ENCODE measurements around the gene RPL31. TPM values are rescaled to one million over a fixed set of nuclear protein-coding genes. Genes with fewer than 3 reads are reported as not detected.

The RPL31 gene
- total RNA-seq, result 1,065 TPM
- long read RNA-seq, transcript RPL31-208 (4 exons, 825 nt), result minor isoform, 71 of 247 reads
- long read RNA-seq, transcript RPL31-201 (5 exons, 1,865 nt), result major isoform, 156 of 247 reads
- long read RNA-seq, partial matches to known transcripts, result 5 of 247 reads
- long read RNA-seq, other reads (novel, unspliced or antisense), result 8 of 247 reads

GRCh38 chr2:101001691-101002561 is at the start of gene RPL31:
Gene RPL31, plus strand, starts transcription at chr2:101002289. Its CDS starts 413 bp downstream, at chr2:101002702.
- peak within 1 kb of the TSS; percentile 91 for H3K27ac ChIP-seq
- intact Hi-C loops (cut with DNase I), result no loop called here
- H3K27me3 ChIP-seq (ENCODE audit: low read depth), result no peaks in the 10 kb centered on the region
- H3K36me3 ChIP-seq, result peaks cover 38% of the 10 kb centered on the region
- H3K4me3 ChIP-seq, result peak within 1 kb of the TSS; percentile 99
- peak; percentile 98 for DNase-seq
- TF ChIP-seq, protein P1, sequence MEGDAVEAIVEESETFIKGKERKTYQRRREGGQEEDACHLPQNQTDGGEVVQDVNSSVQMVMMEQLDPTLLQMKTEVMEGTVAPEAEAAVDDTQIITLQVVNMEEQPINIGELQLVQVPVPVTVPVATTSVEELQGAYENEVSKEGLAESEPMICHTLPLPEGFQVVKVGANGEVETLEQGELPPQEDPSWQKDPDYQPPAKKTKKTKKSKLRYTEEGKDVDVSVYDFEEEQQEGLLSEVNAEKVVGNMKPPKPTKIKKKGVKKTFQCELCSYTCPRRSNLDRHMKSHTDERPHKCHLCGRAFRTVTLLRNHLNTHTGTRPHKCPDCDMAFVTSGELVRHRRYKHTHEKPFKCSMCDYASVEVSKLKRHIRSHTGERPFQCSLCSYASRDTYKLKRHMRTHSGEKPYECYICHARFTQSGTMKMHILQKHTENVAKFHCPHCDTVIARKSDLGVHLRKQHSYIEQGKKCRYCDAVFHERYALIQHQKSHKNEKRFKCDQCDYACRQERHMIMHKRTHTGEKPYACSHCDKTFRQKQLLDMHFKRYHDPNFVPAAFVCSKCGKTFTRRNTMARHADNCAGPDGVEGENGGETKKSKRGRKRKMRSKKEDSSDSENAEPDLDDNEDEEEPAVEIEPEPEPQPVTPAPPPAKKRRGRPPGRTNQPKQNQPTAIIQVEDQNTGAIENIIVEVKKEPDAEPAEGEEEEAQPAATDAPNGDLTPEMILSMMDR (IDR thresholded peaks at IDR 0.05), result no peak
- peaks cover 22% of the 10 kb centered on the region for H3K4me1 ChIP-seq
- peak; percentile 98 to 99 for ATAC-seq
- no peaks in the 10 kb centered on the region for H3K9me3 ChIP-seq

DNA sequence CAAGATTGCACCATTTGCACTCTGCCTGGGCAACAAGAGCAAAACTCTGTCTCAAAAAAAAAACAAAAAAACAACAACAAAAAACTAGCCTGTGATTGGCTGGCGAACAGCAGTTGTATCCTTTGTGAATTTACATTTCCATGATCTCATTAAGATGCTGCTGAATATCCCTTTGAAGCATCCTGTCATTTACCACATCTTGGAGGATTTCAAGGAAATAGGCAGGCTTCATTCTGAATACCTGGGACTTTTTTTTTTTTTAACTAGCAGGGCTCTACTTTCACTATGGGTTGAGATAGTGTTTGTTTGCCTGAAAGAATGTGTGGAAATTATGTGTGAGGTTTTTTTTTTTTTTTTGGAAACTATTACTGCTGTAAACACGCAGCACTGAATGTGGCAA is 49.6 kb upstream of the RPL31 start:
- Histone ChIP-seq H3K27me3 (ENCODE audit: low read depth) (no peaks in the 10 kb centered on the region), H3K9me3 (no peaks in the 10 kb centered on the region), H3K36me3 (no peaks in the 10 kb centered on the region), H3K4me3 (no peak overlapping the region), H3K4me1 (no peaks in the 10 kb centered on the region), H3K27ac (no peak overlapping the region)
- no peak for DNase-seq
- TF ChIP-seq, protein P1 (IDR thresholded peaks at IDR 0.05), result no peak
- intact Hi-C loops (cut with DNase I), result no loop called here
- no peak for ATAC-seq

GRCh38 chr2:100953406-100954043 is 48.6 kb upstream of the RPL31 start:
- H3K27me3 ChIP-seq (ENCODE audit: low read depth), result no peaks in the 10 kb centered on the region
- DNase-seq (no peak), ATAC-seq (no peak)
- H3K9me3 ChIP-seq, result no peaks in the 10 kb centered on the region
- no peak overlapping the region for H3K27ac ChIP-seq
- no peak overlapping the region for H3K4me3 ChIP-seq
- TF ChIP-seq, protein P1 (IDR thresholded peaks at IDR 0.05), result no peak
- intact Hi-C loops (cut with DNase I), result no loop called here
- no peaks in the 10 kb centered on the region for H3K36me3 ChIP-seq
- peaks cover 6% of the 10 kb centered on the region for H3K4me1 ChIP-seq

- no peaks in the 10 kb centered on the region for H3K27me3 ChIP-seq (ENCODE audit: low read depth)
- no peak for ATAC-seq
- intact Hi-C loops (cut with DNase I), result no loop called here
- H3K9me3 ChIP-seq, result no peaks in the 10 kb centered on the region
- peaks cover 7% of the 10 kb centered on the region for H3K4me1 ChIP-seq
- no peaks in the 10 kb centered on the region for H3K36me3 ChIP-seq
- TF ChIP-seq, protein P1 (IDR thresholded peaks at IDR 0.05), result no peak
- no peak for DNase-seq
- H3K27ac ChIP-seq, result no peak overlapping the region
- H3K4me3 ChIP-seq, result no peak overlapping the region
Measured at GRCh38 chr2:100954044-100954420, 48.1 kb upstream of the RPL31 start.

DNA sequence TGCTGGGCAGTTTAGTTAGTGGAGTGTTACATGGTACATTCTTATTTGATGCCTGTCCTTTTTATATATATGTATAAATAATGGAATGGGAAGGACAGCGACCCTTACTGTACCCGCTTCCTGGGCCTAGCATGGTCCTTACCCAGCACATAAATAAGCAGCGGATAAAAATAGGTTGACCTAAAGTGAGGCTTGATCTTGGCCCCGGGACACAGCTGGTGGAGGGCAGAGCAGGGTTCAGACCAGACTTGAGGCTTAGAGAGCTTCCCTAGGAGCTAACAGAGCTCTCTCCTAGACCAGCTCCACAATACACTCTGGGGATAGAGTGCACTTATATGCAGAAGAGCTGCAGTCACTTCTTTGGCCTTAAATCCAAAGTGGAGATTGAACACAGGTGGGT is 46.9 kb upstream of the RPL31 start:
- Histone ChIP-seq H3K27ac (no peak overlapping the region), H3K27me3 (ENCODE audit: low read depth) (no peaks in the 10 kb centered on the region), H3K36me3 (no peaks in the 10 kb centered on the region), H3K4me1 (peaks cover 15% of the 10 kb centered on the region), H3K4me3 (no peak overlapping the region), H3K9me3 (no peaks in the 10 kb centered on the region)
- intact Hi-C loops (cut with DNase I), result no loop called here
- TF ChIP-seq, protein P1 (IDR thresholded peaks at IDR 0.05), result no peak
- ATAC-seq, result no peak
- DNase-seq, result no peak

Data from lower lobe of right lung (tissue), 2 donors.